ENCODE results near the gene TXNIP. TPM values are rescaled to one million over a fixed set of nuclear protein-coding genes. Genes with fewer than 3 reads are reported as not detected.

Gene TXNIP
- total RNA-seq, 1 experiment from 2014 or later, result 131 TPM

GRCh38 chr1:145955436-145955835, 40.9 kb downstream of the TXNIP start:
- peaks cover 56% of the 10 kb centered on the region for H3K27me3 ChIP-seq (ENCODE audit: insufficient read depth, low read depth)
- TF ChIP-seq CTCF (conservative IDR thresholded peaks at IDR 0.05) (no peak), EZH2 (IDR thresholded peaks at IDR 0.05; ENCODE audit: low read depth) (no peak)
- ChIA-PET CTCF (no interaction called here), POLR2A (ENCODE audit: unreplicated experiment) (no interaction called here)
- H3K4me3 ChIP-seq, result no peak overlapping the region
- no peaks in the 10 kb centered on the region for H3K79me2 ChIP-seq (ENCODE audit: low read depth)
- H3K4me1 ChIP-seq (replicated peaks; ENCODE audit: insufficient read depth), result peaks cover 4% of the 10 kb centered on the region
- intact Hi-C loops (cut with micrococcal nuclease; ENCODE audit: unreplicated experiment), result no loop called here
- H3K9me2 ChIP-seq (ENCODE audit: insufficient read depth), result no peaks in the 10 kb centered on the region
- 0 out of 2 replicates have a peak, but pooled peaks cover 7% of the 10 kb centered on the region for H3F3A ChIP-seq (ENCODE audit: insufficient read depth, low read depth)
- no peak overlapping the region for H3K27ac ChIP-seq
- BruUV-seq (replicated peaks), result no TSS peak
- no peak for DNase-seq
- H3K4me2 ChIP-seq, result no peak overlapping the region
- no peak overlapping the region for H2AFZ ChIP-seq
- H3K9me3 ChIP-seq (ENCODE audit: insufficient read depth, low read depth), result no peaks in the 10 kb centered on the region
- H4K20me1 ChIP-seq (ENCODE audit: insufficient read depth), result no peaks in the 10 kb centered on the region
- H3K36me3 ChIP-seq (ENCODE audit: low read depth), result no peaks in the 10 kb centered on the region

- Histone ChIP-seq H3F3A (ENCODE audit: insufficient read depth, low read depth) (0 out of 2 replicates have a peak, but pooled peaks cover 7% of the 10 kb centered on the region), H3K79me2 (ENCODE audit: low read depth) (no peaks in the 10 kb centered on the region), H3K4me3 (no peak overlapping the region), H4K20me1 (ENCODE audit: insufficient read depth) (no peaks in the 10 kb centered on the region), H3K36me3 (ENCODE audit: low read depth) (no peaks in the 10 kb centered on the region), H3K9me2 (ENCODE audit: insufficient read depth) (no peaks in the 10 kb centered on the region), H3K4me2 (no peak overlapping the region), H3K27ac (no peak overlapping the region), H2AFZ (no peak overlapping the region), H3K4me1 (replicated peaks; ENCODE audit: insufficient read depth) (peaks cover 4% of the 10 kb centered on the region), H3K9me3 (ENCODE audit: insufficient read depth, low read depth) (no peaks in the 10 kb centered on the region), H3K27me3 (ENCODE audit: insufficient read depth, low read depth) (peaks cover 44% of the 10 kb centered on the region)
- DNase-seq, result no peak
- POLR2A ChIA-PET (ENCODE audit: unreplicated experiment), result interaction anchor here (0.6 kb wide), 2 partner anchors 16 to 1828 kb away, joined by 3 to 17 read pairs; no protein-coding TSS in a partner anchor
- CTCF ChIA-PET, result interaction anchor here (0.6 kb wide), 1 partner anchor 9 kb away, joined by 6 read pairs; no protein-coding TSS in a partner anchor
- no TSS peak for BruUV-seq (replicated peaks)
- intact Hi-C loops (cut with micrococcal nuclease; ENCODE audit: unreplicated experiment), result no loop called here
- no peak for TF ChIP-seq EZH2 (IDR thresholded peaks at IDR 0.05; ENCODE audit: low read depth)
- no peak for TF ChIP-seq CTCF (conservative IDR thresholded peaks at IDR 0.05)
Measured at GRCh38 chr1:145953861-145954260, 42.5 kb downstream of the TXNIP start.

GRCh38 chr1:145952903-145953302, 43.5 kb downstream of the TXNIP start:
- Histone ChIP-seq H3K9me2 (ENCODE audit: insufficient read depth) (no peaks in the 10 kb centered on the region), H3K79me2 (ENCODE audit: low read depth) (no peaks in the 10 kb centered on the region), H2AFZ (no peak overlapping the region), H3K9me3 (ENCODE audit: insufficient read depth, low read depth) (no peaks in the 10 kb centered on the region), H3K4me2 (no peak overlapping the region), H3K36me3 (ENCODE audit: low read depth) (no peaks in the 10 kb centered on the region), H4K20me1 (ENCODE audit: insufficient read depth) (no peaks in the 10 kb centered on the region), H3K27ac (no peak overlapping the region), H3F3A (ENCODE audit: insufficient read depth, low read depth) (0 out of 2 replicates have a peak, but pooled peaks cover 7% of the 10 kb centered on the region), H3K4me3 (no peak overlapping the region), H3K4me1 (replicated peaks; ENCODE audit: insufficient read depth) (no peaks in the 10 kb centered on the region), H3K27me3 (ENCODE audit: insufficient read depth, low read depth) (peaks cover 40% of the 10 kb centered on the region)
- ChIA-PET CTCF (no interaction called here), POLR2A (ENCODE audit: unreplicated experiment) (no interaction called here)
- TF ChIP-seq CTCF (conservative IDR thresholded peaks at IDR 0.05) (no peak), EZH2 (IDR thresholded peaks at IDR 0.05; ENCODE audit: low read depth) (no peak)
- DNase-seq, result no peak
- intact Hi-C loops (cut with micrococcal nuclease; ENCODE audit: unreplicated experiment), result no loop called here
- BruUV-seq (replicated peaks), result no TSS peak
